H7 (cell line): ENCODE data around the gene ARHGEF3. TPM values are rescaled to one million over a fixed set of nuclear protein-coding genes. Genes with fewer than 3 reads are reported as not detected.

ENCODE experiments used
- DNase-seq: peaks from one replicate; pipeline ENCODE4 v3.0.0; 2012
- H3K27me3 ChIP-seq: 2 replicates; pipeline ENCODE4 v1.6.0; 2011; ENCODE audit warnings: mild to moderate bottlenecking, low read length; ENCODE audit not compliant: control insufficient read depth, insufficient read depth
- H3K36me3 ChIP-seq: replicated peaks from 2 replicates; pipeline ENCODE4 v1.5.1; 2011; ENCODE audit warnings: low read length; ENCODE audit not compliant: control insufficient read depth, insufficient read depth
- H3K4me3 ChIP-seq: 2 replicates; pipeline ENCODE4 v1.5.1; 2011; ENCODE audit warnings: low read depth, mild to moderate bottlenecking, control low read depth, low read length, moderate library complexity; ENCODE audit not compliant: insufficient read depth
- total RNA-seq: library from RNA; depleted of rRNA; stranded (reverse); fragments of >200 nt; shearing (Covaris generic); gene quantifications from 2 replicates; pipeline ENCODE4 v1.2.3, GENCODE V29; 2014

The ARHGEF3 gene
- total RNA-seq, 1 experiment from 2014 or later = 3.6 TPM

GRCh38 chr3:56795097-56795828, 6.5 kb downstream of the ARHGEF3 start:
- DNase-seq = no peak
- Histone ChIP-seq H3K27me3 (no peaks in the 10 kb centered on the region), H3K36me3 (no peaks in the 10 kb centered on the region), H3K4me3 (no peak overlapping the region)

- Histone ChIP-seq H3K36me3 (no peaks in the 10 kb centered on the region), H3K27me3 (no peaks in the 10 kb centered on the region), H3K4me3 (no peak overlapping the region)
- DNase-seq = no peak
These were observed 9.6 kb downstream of the ARHGEF3 start for GRCh38 chr3:56792193-56792592.

DNA sequence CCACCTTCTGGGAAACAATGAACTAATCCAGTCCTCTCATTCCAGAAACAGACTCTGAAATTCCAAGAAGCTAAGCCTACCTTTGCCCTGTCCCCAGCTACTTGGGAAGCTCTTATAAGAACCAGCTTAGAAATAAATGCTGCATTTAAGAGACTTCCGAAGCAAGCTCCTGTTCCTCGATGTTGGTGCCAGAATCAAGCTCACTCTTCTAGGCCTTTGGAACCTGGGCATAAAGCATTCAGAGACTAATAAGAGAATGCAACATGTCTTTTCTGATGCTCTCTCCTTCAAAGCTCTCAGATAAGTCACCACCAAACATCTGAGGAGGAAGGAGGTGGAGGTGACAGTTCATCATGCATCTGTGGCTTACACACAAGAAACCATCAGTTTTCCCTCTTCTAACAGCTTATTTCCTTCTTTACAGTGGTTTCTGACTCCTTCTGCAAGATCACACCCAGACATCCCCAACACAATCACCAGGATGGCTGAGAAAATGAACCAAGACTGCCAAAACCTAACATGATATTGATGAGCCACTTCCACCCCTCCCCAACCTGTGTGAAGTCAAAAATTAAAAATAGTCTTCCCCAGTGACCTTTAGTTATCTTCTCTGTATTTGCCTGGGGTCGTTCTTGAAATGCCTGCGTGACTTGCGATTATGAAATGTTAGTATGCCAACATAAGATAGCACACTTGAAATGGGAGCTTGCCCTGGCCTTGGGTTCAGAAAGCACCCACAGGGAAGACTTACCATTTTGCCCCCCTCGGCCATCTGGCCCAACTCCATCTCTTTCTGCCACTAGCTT, 11.5 kb downstream of the ARHGEF3 start:
- no peak for DNase-seq
- Histone ChIP-seq H3K27me3 (no peaks in the 10 kb centered on the region), H3K4me3 (no peak overlapping the region), H3K36me3 (no peaks in the 10 kb centered on the region)

DNA sequence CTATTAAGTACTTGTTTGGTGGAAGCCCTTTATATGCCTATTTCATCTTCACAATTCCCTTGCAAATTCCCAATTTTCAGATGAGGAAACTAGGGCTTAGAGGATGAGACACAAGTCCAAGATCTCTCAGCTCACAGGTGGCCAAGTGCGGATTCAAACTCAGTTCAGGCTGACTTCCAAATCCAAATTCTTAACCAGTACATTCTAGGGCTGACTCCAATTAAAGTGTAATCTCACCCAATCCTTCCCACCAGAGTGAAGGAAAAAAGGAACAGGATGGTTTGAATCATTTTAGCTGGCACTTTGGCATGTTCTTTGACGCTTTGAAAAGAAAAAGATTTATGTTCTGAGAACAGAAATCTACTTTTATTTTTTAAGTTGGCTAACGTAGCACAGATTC, 12.7 kb downstream of the ARHGEF3 start:
- no peak for DNase-seq
- no peaks in the 10 kb centered on the region for H3K36me3 ChIP-seq
- no peak overlapping the region for H3K4me3 ChIP-seq
- no peaks in the 10 kb centered on the region for H3K27me3 ChIP-seq

- Histone ChIP-seq H3K4me3 (no peak overlapping the region), H3K36me3 (no peaks in the 10 kb centered on the region), H3K27me3 (no peaks in the 10 kb centered on the region)
- DNase-seq = no peak
These were observed 13.2 kb downstream of the ARHGEF3 start for GRCh38 chr3:56788521-56788920.

GRCh38 chr3:56787784-56788256, 13.9 kb downstream of the ARHGEF3 start:
- no peak for DNase-seq
- H3K36me3 ChIP-seq = no peaks in the 10 kb centered on the region

DNA sequence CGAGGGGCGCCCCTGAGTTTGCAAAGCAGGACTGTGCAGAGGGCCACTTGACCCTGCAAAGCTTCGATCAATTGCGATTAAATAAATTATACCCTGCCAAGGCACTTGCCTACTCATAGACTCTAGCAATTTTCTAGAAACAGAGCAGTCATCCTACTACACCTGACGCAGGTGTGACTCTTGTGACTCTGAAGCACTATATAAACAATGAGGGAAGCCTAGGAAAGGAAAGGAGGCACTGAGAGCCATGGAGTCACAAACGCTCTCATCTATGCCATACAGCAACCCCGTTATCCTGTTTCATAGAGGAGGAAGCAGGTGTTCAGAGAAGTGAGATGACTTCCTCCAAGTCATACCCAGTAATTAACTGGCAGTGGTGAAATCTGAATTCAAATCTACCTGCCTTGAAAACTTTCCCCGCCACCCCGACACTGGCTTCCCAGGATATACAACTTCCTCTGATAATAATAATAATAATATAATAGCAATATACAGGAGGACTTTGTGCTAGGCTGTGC, 14.4 kb downstream of the ARHGEF3 start:
- DNase-seq = no peak
- H3K27me3 ChIP-seq = no peaks in the 10 kb centered on the region
- no peak overlapping the region for H3K4me3 ChIP-seq
- H3K36me3 ChIP-seq = no peaks in the 10 kb centered on the region

More at GRCh38 chr3:56787784-56788256, 13.9 kb downstream of the ARHGEF3 start:
- Histone ChIP-seq H3K27me3 (no peaks in the 10 kb centered on the region), H3K4me3 (no peak overlapping the region)

- no peak for DNase-seq
- Histone ChIP-seq H3K4me3 (no peak overlapping the region), H3K36me3 (no peaks in the 10 kb centered on the region), H3K27me3 (no peaks in the 10 kb centered on the region)
These were observed 16.2 kb downstream of the ARHGEF3 start for GRCh38 chr3:56785499-56785898.

DNA sequence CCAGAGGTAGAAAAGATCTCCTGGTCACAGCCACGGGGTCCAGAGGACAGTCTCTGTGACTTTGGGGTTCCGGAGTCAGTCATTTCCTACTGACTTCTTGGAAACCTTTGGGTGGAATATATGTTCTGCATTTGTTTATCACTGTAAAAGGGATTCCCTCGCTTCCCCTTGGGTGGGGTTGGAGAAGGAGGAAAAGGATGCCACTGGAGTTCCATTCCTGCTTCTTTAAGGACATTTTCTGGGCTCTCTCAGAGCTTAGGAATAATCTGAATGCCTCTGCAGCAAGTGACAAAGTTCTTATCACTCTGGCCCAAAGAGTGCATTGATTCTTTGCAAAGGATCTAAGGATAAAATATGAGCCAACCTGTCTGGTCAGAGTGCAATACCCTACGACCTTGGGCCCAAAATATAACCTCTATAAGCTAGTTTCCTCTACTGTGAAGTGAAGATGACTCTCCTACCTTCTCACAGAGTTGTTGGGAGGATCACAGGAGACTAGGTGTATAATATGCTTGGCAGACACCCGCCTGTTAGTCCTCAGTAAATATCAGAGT, 17.2 kb downstream of the ARHGEF3 start:
- H3K36me3 ChIP-seq = no peaks in the 10 kb centered on the region
- H3K27me3 ChIP-seq = no peaks in the 10 kb centered on the region
- no peak for DNase-seq
- H3K4me3 ChIP-seq = no peak overlapping the region

DNA sequence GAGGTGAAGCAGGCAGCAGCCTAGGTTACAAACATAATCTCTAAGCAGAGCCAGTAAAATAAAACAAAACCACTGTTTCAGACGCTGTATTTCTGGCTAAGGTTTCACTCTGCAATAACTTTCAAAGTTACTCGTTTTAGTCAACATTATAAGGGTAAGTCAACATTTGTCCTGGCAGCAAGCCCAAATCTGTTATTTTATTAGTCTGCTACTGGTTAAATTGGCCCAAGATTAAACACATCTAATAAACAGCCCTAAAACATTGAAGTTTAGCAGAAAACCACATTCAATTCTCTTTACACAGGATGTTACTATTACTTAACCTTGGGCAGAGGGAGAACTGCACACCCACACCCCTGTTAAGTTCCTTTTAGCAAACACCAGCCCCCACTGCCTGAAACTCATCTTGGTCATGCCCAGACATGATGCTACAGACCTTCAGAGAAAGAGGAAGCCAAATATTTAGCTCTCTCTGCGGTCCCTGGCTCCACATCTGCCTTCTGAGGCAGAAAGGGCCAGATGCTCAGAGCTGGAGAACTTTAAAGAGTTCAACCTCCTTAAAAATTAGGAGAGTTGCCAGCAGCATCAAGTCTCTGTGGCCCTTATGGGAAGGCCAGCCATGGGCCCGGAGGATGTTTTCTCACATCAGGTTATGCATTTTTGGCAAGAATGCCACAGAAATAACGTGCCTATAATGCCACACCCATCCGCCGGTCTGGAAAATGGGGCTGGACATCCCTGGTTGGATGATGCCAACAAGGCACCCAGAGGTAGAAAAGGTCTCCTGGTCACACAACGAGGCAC, 17.9 kb downstream of the ARHGEF3 start:
- no peaks in the 10 kb centered on the region for H3K27me3 ChIP-seq
- no peak overlapping the region for H3K4me3 ChIP-seq
- H3K36me3 ChIP-seq = no peaks in the 10 kb centered on the region
- no peak for DNase-seq

DNA sequence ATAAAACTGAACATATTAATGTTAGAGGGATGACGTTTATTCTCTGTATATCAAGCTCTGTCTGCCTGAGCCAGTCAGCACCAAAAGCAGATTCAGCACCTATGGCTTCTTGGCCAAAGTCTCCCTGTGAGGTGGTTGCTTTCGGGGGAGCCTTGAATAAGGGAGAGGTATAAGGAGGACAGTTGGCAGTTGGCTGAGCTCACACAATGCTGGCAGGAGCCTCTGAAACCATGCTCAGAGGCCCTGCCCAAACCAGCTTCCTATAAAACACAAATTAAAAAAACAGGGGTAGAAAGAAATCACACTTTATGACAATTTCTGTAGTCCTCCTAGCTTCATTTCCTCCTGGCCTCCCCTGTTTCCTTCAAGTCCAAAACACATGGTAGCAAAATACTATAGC, 18.8 kb downstream of the ARHGEF3 start:
- Histone ChIP-seq H3K36me3 (no peaks in the 10 kb centered on the region), H3K4me3 (no peak overlapping the region), H3K27me3 (no peaks in the 10 kb centered on the region)
- no peak for DNase-seq

- Histone ChIP-seq H3K27me3 (no peaks in the 10 kb centered on the region), H3K36me3 (no peaks in the 10 kb centered on the region), H3K4me3 (no peak overlapping the region)
- no peak for DNase-seq
These were observed 19.5 kb downstream of the ARHGEF3 start for GRCh38 chr3:56782215-56782614.

DNA sequence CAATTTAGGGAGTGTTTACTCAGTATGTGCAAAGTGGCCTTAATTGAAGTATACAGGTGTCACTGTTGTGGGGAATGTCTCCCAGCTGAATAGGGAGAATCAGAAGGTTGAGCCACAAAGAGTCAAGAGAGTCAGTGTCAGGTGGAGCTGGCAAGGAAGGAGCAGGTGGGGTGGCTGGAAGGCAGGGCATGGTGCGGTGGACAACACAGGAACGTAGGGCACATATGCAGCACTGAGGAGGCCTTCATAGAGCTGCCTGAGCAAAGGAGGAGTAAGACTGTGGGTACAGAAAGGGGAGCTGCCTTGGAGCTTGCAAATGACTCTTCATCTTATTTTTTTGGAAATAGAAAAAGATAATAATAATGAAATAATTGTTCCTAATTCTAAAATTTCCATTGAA, 20.0 kb downstream of the ARHGEF3 start:
- no peak overlapping the region for H3K4me3 ChIP-seq
- no peaks in the 10 kb centered on the region for H3K36me3 ChIP-seq
- H3K27me3 ChIP-seq = no peaks in the 10 kb centered on the region
- no peak for DNase-seq

DNA sequence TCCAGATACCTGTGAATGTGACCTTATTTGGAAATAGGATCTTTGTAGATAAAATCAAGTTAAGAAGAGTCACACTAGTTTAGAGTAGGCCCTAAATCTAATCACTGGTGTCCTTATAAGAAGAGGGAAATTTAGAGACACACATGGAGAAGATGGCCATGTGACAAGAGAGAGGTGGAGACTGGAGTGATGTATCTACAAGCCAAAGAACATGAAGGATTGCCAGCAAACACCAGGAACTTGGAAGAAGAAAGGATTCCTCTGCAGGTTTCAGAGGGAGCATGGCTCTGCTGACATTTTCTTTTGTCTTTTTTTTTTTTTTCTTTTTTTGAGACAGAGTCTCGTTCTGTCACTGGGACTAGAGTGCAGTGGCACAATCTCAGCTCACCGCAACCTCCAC, 20.8 kb downstream of the ARHGEF3 start:
- DNase-seq = no peak
- H3K27me3 ChIP-seq = no peaks in the 10 kb centered on the region
- no peaks in the 10 kb centered on the region for H3K36me3 ChIP-seq

More for the DNA sequence above, 20.8 kb downstream of the ARHGEF3 start:
- no peak overlapping the region for H3K4me3 ChIP-seq
